SK-N-MC (cell line): ENCODE results near the gene CLCF1.

ENCODE experiments used
- EZH2 ChIP-seq: fragments of 200-600 bp; sonication (generic); IDR thresholded peaks from one replicate; pipeline ENCODE4 v1.6.1; 2017; ENCODE audit warnings: antibody characterized with exemption
- POLR2AphosphoS5 ChIP-seq: IDR thresholded peaks from 2 replicates; pipeline ENCODE4 v1.6.1; 2012; ENCODE audit warnings: mild to moderate bottlenecking, low read depth, low read length, borderline replicate concordance

DNA sequence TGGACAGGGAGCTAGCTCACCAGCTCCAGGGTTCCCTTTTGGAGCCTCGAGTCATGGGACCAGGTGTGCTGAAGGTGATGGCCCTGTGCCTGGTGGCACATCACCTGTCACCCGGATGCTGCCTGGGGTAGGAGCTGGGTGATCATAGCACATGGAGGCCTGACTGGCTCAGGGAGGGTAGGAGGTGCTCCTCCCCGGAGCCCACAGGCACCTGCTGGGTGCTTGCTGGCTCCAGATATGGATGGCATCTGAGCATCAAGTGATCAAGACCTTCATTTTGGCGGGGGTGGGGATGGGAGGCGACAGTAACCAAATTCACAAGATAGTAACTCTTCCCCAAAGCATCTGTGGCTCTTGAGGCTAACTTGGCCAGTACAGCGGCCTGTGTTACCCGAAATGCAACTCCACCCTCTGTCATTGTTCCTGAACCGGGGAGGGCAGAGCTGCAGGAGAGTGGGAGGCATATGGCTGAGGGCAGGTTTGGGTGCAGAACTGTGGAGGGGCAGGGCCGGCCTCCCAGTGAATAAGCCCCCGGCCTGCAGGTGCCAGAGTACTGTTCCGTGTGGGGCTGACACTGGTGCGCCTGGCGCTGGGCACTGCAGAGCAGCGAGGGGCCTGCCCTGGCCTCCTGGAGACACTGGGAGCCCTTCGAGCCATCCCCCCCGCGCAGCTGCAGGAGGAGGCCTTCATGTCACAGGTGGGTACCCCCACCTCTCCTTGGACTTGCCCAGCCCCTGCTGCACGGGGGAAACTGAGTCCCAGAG is 35.2 kb upstream of the CLCF1 start:
- TF ChIP-seq POLR2AphosphoS5 (no peak), EZH2 (no peak)
